Stimulated activated naive CD8-positive, alpha-beta T cell treated with anti-CD3 and anti-CD28 coated beads, Interleukin-15, Interleukin-2, amounts not matched to agents 100 ng/mL and 50 ng/mL, for 24 hours (primary cell): ENCODE measurements around the gene MSMP.

Experiments
- H3K27ac Mint-ChIP-seq: one replicate; pipeline ENCODE4 v1.8.0; 2021; ENCODE audit warnings: mild to moderate bottlenecking, mixed read lengths
- H3K27me3 Mint-ChIP-seq: one replicate; pipeline ENCODE4 v1.8.0; 2021; ENCODE audit warnings: mixed read lengths
- H3K36me3 Mint-ChIP-seq: one replicate; pipeline ENCODE4 v1.8.0; 2021; ENCODE audit warnings: low read depth, mixed read lengths
- H3K4me1 Mint-ChIP-seq: one replicate; pipeline ENCODE4 v1.8.0; 2021; ENCODE audit warnings: low read depth, mixed read lengths
- H3K4me3 Mint-ChIP-seq: one replicate; pipeline ENCODE4 v1.8.0; 2021; ENCODE audit warnings: mild to moderate bottlenecking, mixed read lengths
- H3K9me3 Mint-ChIP-seq: one replicate; pipeline ENCODE4 v1.8.0; 2021; ENCODE audit warnings: mixed read lengths

Gene MSMP, protein sequence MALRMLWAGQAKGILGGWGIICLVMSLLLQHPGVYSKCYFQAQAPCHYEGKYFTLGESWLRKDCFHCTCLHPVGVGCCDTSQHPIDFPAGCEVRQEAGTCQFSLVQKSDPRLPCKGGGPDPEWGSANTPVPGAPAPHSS

DNA sequence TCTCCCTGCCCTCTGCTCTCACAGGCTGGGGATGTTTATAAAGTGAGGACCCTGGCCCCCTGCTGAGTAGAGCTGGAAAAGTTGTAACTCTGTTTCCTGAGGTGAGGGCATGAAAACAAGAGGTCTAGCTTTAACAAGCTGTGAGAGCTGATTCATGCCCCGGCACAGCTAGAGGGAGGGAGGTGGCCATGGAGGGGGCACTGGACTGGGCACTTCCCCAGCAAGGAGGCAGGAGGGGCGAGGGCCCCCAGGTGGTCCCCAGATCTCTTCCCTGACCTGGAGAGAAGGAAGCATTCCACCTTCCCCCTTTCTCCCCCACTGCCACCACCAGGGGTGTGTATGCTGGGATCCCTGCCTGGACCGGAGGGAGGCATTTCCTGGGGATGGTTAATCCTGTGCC, at the start of gene MSMP:
Gene MSMP (minus strand): TSS at position 13 of the 400 bp plus-strand sequence. CDS start 147 bp downstream, outside the sequence.
- no peak within 1 kb of the TSS for H3K4me3 Mint-ChIP-seq
- no peaks in the 10 kb centered on the region for H3K27me3 Mint-ChIP-seq
- H3K4me1 Mint-ChIP-seq, result peaks cover 37% of the 10 kb centered on the region
- no peak within 1 kb of the TSS for H3K27ac Mint-ChIP-seq
- peaks cover 9% of the 10 kb centered on the region for H3K36me3 Mint-ChIP-seq
- no peaks in the 10 kb centered on the region for H3K9me3 Mint-ChIP-seq

DNA sequence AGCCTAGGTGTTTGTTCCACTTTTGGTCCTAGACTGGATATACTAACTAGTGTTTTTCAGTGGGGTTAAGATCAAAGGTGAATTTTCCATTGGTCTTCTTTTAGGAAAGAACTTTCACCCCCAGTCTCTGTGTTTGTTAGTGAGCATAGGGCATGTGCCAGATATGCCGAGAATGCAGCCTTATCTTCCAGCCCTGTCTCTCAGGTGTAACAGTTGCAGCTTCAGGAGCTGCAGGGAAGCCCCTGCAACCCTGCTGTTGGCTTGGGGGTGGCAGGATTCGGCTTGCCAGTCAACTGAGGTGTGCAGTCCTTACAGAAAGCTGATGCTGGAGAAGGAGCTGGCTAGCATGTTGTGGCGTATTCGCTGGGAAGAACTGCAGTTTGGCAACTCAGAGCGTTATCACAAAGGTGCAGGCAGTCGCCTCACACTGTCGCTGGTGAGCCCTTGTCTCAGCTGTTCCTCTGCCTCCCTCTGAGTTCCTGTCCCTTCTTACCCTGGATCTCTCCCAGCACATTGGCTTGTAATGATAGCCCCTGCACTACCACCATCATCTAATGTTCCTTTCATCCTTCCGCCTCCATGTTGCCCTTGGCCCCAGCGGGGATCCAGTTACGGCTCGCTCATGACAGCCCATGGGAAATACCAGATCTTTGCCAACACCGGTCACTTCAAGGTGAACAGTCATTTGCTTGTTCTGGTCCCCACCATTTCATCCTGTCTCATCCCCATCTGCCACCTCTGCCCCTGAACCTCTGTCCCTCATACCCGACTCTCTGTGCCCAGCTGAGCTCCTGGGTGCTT, 47.5 kb upstream of the MSMP start:
- Mint-ChIP-seq H3K36me3 (peaks cover 26% of the 10 kb centered on the region), H3K4me1 (peaks cover 26% of the 10 kb centered on the region), H3K9me3 (no peaks in the 10 kb centered on the region), H3K27me3 (no peaks in the 10 kb centered on the region), H3K4me3 (no peak overlapping the region), H3K27ac (peak overlapping the region; percentile 17)

DNA sequence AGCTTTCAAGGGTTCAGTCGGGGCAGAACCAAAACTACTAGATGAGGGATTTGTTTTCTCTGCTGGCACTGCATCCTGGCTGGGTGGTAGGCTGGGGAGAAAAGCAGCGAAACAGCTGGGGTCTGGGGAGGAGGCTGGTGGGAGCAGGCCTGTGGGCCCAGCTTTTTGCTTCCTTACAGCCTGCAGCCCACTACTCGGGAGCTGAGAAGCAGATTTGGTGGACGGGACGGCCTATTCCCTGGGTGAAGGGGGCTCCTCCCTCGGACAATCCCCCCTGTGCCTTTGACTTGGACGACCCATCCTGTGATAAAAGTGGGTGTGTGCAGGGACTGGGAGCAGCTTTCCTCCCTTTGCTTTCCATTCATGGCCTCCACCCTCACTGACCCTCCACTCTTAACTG, 46.5 kb upstream of the MSMP start:
- H3K4me3 Mint-ChIP-seq, result no peak overlapping the region
- H3K27ac Mint-ChIP-seq, result no peak overlapping the region
- no peaks in the 10 kb centered on the region for H3K27me3 Mint-ChIP-seq
- H3K4me1 Mint-ChIP-seq, result peaks cover 26% of the 10 kb centered on the region
- no peaks in the 10 kb centered on the region for H3K9me3 Mint-ChIP-seq
- peaks cover 26% of the 10 kb centered on the region for H3K36me3 Mint-ChIP-seq

DNA sequence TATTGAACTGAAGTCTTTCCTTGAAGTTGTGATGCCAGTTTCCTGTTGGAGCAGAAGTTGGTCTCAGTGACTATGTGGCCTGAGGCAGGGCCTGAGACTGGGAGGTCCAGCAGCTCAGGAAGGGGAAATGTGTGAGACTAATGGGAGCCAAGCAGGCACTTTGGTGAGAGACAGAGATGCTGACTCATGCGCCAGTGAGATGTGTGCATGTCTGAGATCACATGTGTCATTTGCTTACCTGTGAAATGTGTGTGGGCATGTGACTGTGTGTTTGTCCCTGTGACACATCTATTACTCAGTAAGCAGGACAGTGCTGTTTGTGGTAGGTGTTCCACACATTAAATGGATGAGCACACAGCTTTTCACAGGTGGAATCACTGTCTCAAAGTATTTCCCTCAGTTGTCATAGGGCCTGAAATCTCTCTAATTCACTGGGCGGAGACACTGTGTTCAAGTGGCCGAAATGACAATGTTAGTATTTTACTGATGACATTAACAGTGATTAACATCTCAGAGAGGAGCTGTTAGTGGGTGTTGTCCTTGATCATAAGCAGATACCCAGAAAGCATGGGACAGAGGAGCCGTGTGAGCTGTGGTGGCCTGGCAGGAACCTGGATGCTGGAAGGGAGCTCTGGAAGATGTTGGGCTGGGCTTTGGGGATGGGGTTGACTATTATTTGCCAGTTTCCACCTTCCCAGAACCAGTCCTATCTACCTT, 44.7 kb upstream of the MSMP start:
- peaks cover 26% of the 10 kb centered on the region for H3K36me3 Mint-ChIP-seq
- H3K27me3 Mint-ChIP-seq, result no peaks in the 10 kb centered on the region
- H3K9me3 Mint-ChIP-seq, result no peaks in the 10 kb centered on the region
- H3K27ac Mint-ChIP-seq, result peak overlapping the region; percentile 71
- H3K4me3 Mint-ChIP-seq, result no peak overlapping the region
- peaks cover 26% of the 10 kb centered on the region for H3K4me1 Mint-ChIP-seq

DNA sequence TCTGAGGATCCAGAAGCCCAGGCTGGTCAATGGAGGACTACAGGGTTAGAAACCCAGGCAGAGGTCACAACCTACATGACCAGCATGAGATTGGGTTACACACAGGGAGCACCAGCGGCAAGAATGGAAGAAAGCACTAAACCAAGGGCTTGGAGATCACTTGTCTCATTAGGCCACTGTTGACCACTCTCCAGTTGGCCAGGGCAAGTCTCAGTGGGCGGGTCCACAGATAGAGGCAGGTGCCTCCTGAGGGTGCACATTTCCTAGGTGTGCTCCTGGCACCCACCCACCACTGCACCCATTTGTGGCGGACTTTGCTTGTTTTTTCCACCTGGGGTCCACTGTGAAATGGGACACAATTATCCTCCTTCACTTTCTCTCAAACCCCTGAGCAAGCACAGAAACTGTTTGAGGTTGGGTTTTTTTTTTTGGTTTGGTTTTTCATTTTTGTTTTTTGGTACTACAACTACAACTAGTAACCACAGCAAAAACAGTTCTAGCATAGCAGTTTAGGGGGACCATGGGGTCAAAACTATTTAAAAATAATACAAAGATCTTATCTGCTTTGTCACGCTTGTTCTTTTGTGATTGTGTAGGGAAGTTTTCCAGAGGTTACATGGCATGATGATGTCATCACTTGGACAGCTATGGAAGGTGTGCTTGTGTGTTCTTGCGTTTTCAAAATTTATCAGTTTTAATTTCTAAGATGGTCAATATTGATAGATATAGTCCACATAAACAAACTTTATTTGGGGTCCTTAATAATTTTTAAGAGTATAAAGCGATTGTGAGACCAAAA, 43.4 kb upstream of the MSMP start:
- Mint-ChIP-seq H3K4me1 (peaks cover 26% of the 10 kb centered on the region), H3K9me3 (no peaks in the 10 kb centered on the region), H3K27me3 (no peaks in the 10 kb centered on the region), H3K4me3 (no peak overlapping the region), H3K27ac (no peak overlapping the region), H3K36me3 (peaks cover 23% of the 10 kb centered on the region)

DNA sequence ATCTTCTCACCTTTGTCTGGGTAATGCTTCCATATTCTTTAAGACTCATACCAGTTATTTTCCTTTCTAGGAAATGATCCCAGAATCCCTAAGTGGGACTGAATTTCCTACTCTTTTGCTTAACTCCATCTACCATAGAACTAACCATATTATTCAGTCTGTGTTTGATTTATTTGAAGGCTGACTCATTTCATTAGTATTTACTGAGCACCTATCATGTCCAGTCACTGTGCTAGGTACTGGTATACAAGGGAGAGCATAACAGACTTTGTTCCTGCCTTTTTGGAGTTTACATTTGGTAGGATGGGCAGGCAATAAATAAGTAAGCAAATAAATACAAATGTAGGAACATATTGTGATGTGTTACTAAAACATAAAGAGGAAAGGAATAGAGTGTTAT, 41.6 kb upstream of the MSMP start:
- Mint-ChIP-seq H3K4me1 (peaks cover 26% of the 10 kb centered on the region), H3K9me3 (no peaks in the 10 kb centered on the region), H3K27me3 (no peaks in the 10 kb centered on the region), H3K36me3 (peaks cover 10% of the 10 kb centered on the region), H3K4me3 (no peak overlapping the region), H3K27ac (no peak overlapping the region)

DNA sequence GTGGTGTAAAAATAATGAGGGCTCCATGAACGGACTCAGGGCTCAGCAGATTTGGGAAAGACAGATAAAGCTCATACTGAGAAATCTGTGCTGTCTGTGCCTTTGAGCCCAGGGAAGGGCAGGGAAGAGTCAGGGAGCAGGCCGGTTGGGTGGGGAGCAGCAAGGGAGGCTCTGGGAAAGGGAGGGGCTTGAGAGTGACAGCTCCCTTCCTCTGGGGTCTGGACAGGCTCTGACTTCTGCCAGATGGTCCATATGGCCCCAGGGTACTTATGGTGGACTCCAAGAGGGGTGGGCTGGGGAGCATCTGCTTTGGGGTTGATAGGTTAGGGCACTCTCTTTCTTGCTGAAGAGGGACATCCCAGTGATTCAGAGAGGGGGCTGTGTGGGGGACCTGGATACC, 39.4 kb upstream of the MSMP start:
- Mint-ChIP-seq H3K27ac (no peak overlapping the region), H3K4me3 (no peak overlapping the region), H3K27me3 (no peaks in the 10 kb centered on the region), H3K9me3 (no peaks in the 10 kb centered on the region), H3K4me1 (peaks cover 15% of the 10 kb centered on the region), H3K36me3 (peaks cover 9% of the 10 kb centered on the region)

DNA sequence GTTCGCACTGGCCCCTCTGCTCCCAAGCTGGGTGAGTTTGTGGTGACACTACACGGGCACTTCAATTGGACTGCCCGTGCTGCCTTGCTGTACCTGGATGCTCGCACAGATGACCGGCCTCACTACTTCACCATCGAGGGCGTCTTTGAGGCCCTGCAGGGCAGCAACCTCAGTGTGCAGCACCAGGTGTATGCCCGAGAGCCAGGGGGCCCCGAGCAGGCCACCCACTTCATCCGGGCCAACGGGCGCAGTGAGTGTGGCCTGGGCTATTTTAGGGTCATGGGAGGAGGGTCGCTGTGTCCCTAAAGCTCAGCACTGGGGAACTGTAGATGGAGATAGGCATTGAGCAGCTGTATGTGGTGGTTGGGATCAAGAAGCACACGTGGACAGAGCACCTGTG, 38.8 kb upstream of the MSMP start:
- H3K4me3 Mint-ChIP-seq, result no peak overlapping the region
- no peaks in the 10 kb centered on the region for H3K27me3 Mint-ChIP-seq
- H3K4me1 Mint-ChIP-seq, result peaks cover 9% of the 10 kb centered on the region
- no peaks in the 10 kb centered on the region for H3K9me3 Mint-ChIP-seq
- no peak overlapping the region for H3K27ac Mint-ChIP-seq
- H3K36me3 Mint-ChIP-seq, result peaks cover 11% of the 10 kb centered on the region

DNA sequence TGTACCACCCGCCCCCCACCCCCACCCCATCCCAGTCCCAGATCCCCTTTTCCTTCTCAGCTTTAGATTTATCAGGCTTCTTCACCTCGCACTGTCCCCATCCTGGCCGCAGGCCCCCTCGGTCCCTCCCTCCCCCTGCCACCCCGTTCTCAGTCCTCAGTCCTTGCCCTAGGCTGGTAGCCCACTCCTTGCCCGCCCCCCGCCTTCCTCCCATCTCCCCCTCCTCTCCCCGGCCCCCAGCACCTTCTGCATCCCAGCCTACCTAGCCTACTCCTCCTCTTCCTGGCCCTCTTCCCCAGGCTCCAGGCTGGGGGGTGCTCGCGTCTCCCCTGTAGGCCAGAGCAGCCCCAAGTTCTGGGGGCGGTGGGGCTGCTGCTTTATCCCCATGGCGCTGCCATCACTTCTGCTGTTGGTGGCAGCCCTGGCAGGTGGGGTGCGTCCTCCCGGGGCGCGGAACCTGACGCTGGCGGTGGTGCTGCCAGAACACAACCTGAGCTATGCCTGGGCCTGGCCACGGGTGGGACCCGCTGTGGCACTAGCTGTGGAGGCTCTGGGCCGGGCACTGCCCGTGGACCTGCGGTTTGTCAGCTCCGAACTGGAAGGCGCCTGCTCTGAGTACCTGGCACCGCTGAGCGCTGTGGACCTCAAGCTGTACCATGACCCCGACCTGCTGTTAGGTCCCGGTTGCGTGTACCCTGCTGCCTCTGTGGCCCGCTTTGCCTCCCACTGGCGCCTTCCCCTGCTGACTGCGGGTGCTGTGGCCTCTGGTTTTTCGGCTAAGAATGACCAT, 38.1 kb upstream of the MSMP start:
- peaks cover 15% of the 10 kb centered on the region for H3K36me3 Mint-ChIP-seq
- H3K9me3 Mint-ChIP-seq, result no peaks in the 10 kb centered on the region
- H3K4me3 Mint-ChIP-seq, result no peak overlapping the region
- no peaks in the 10 kb centered on the region for H3K27me3 Mint-ChIP-seq
- no peak overlapping the region for H3K27ac Mint-ChIP-seq
- H3K4me1 Mint-ChIP-seq, result peaks cover 4% of the 10 kb centered on the region

DNA sequence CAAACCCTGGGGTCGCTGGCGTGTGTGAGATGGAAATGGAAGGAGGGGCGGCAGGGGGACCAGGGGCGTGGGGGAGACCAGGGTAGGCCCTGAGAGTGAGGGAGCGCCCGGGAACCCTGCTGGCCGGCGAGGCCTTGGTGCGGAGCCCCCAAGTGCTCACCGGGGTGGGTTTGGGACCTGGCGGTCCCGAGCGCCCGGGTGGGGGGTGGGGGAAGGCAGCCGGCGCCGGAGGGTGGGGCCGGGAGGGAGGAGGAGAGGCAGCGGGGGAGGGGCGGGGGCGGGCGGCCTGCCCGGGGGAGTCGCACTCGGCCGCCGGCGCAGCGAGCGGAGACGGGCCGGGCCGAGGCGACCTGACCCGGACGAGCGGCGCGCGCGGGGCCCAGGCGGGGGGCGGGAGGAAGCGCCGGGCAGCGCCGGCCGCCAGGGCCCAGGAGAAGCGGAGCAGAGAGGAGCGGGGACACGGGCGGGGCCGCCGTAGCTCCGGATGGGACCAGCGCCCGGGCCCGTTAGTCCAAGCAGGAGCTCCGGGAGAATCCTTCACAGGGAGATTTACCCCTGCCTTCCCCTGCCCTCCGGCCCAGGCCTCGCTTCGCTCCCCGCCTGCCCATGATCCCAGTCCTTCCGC, 37.3 kb upstream of the MSMP start, which contains the start of gene NPR2:
Gene NPR2 (plus strand): TSS at position 295 of the 625 bp plus-strand sequence. CDS start 818 bp downstream, outside the sequence.
- H3K4me3 Mint-ChIP-seq, result no peak within 1 kb of the TSS
- no peaks in the 10 kb centered on the region for H3K9me3 Mint-ChIP-seq
- no peak within 1 kb of the TSS for H3K27ac Mint-ChIP-seq
- no peaks in the 10 kb centered on the region for H3K27me3 Mint-ChIP-seq
- no peaks in the 10 kb centered on the region for H3K4me1 Mint-ChIP-seq
- H3K36me3 Mint-ChIP-seq, result peaks cover 18% of the 10 kb centered on the region

DNA sequence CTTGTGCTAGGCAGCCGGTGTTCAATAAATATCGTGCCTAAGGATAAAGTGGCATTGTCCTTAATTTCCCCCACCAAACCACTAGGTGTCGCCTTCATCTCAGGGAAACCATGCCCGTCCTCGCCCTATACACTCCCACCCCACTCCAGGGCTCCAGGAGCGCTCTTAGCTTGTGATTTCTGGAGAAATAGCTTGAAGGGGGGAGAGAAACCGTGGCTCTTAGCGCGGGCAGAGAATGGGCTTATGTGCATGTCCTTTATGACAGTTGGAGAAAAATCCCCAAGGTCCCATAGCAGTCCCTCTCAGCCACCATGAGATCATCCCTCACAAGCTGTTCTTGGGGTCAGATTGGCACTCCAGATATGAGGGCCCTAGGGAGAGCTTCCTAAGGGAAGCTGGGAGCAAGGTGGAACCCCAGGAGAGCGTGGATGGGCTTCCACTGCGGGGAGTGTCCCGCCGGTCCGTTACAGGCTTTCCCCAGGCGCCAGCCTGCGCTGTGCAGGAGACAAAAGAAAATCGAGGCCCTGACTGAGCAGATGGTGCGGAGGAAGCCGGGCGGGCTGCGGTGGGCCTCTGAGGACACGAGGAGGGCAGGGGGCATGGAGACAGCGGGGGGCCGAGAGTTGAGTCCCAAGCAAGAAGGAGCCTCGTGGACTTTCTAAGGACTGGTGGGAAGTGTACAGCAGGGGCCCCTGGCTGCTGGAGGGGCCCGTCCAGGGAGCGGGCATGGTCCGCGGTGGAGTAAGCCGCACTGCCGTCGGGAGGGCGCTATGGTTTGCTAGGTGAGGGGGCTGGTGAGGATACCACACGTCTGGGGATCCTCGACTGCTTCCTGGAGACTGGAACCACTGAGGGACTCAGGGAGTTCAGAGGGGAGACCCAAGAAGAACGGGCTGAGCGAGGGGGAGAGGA, 36.6 kb upstream of the MSMP start:
- H3K4me1 Mint-ChIP-seq, result no peaks in the 10 kb centered on the region
- H3K27me3 Mint-ChIP-seq, result no peaks in the 10 kb centered on the region
- peaks cover 25% of the 10 kb centered on the region for H3K36me3 Mint-ChIP-seq
- H3K9me3 Mint-ChIP-seq, result no peaks in the 10 kb centered on the region
- H3K27ac Mint-ChIP-seq, result no peak overlapping the region
- H3K4me3 Mint-ChIP-seq, result no peak overlapping the region

DNA sequence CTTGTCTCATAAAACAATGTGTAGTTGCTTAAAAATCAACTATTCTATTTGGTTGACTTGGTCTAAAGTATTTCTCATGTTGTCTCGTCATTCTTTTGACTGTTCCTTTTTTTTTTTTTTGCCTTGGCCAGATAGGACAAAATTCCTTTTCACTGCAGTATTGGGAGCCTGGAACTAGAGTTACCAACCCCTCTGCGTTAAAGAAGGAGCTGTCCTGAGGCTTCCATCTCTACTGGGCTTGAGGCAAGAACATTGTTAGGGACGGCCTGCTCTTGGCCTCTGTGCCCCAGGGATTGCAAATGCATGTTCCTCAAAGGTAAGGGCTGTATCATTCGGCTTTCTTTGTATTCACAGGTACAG, 35.9 kb upstream of the MSMP start:
- H3K9me3 Mint-ChIP-seq, result no peaks in the 10 kb centered on the region
- no peak overlapping the region for H3K4me3 Mint-ChIP-seq
- H3K4me1 Mint-ChIP-seq, result no peaks in the 10 kb centered on the region
- H3K27me3 Mint-ChIP-seq, result no peaks in the 10 kb centered on the region
- no peak overlapping the region for H3K27ac Mint-ChIP-seq
- H3K36me3 Mint-ChIP-seq, result peaks cover 26% of the 10 kb centered on the region

DNA sequence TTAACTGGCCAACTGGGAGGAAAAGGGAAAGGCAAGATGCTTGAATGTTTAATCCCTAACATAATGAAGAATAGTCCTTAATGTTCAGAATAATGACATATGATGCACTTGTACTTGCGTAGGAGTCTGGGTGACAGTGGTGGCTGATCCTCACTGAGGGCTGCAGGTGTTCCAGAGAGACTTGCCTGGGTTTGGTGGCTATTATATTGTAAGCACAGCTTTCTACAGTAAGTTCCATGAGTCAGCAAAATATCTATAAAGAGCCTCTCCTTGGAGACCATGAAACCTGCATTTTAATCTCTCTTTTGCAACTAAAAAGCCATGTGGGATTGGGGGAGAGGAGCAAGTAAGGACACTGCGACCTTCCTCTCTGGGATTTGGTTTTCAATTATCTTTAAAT, 35.5 kb upstream of the MSMP start:
- no peaks in the 10 kb centered on the region for H3K4me1 Mint-ChIP-seq
- H3K4me3 Mint-ChIP-seq, result no peak overlapping the region
- no peaks in the 10 kb centered on the region for H3K27me3 Mint-ChIP-seq
- peaks cover 26% of the 10 kb centered on the region for H3K36me3 Mint-ChIP-seq
- no peak overlapping the region for H3K27ac Mint-ChIP-seq
- H3K9me3 Mint-ChIP-seq, result no peaks in the 10 kb centered on the region
